HG03442 (cell line): Measurements from ENCODE around the gene FAM118A.
A peak's percentile ranks its signal among the peaks of the same experiment; 100 is the strongest.
"Not testable (repeated sequence)": the region's sequence is repeated elsewhere in the genome, so short reads cannot be mapped to it uniquely, and the experiment has no call there.

Experiments
- ATAC-seq: cut with Tn5 transposase; IDR thresholded peaks from one replicate; pipeline ENCODE4 v1.9.1; 2021; ENCODE audit warnings: mild to moderate bottlenecking, moderate library complexity; ENCODE audit not compliant: unreplicated experiment

The FAM118A gene

DNA sequence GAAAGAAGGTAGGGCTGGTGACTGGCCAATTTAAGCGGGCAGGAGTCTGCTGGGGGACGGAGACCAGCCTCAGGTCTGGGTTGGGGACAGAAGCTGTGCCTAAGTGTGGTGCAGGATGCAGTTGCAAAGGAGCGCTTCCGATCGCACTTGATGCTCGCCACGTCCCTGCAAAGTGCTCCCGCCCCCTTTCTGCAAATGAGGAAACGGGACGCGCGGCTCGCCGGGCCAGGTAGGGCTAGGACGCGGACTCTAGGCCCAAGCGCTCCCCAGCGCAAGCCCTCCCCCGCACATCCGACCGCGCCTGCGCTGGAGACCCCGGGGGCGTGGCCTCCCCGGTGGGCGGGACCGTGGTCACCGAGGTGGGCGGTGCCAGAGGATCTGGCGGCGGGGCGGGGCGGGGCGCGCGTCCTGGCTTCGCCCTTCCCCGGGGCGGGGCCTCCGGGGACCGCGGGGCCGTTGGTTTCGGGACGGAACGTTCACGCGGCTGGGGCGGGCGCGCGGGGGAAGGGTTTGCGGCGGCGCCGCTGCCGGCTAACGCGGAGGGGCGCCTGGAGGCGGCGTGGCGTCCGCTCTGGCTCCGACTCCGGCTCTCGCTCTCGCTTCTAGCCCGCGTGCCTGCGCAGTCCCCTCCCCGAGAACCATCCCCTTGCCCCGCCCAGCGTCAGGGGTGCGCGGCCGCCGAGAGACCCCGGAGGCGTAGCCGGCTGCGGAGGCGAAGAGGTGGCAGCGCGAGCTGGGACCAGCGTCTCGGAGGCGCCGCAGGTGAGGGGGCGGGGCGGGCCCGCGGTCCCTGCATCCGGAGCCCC, at the start of gene FAM118A:
Gene FAM118A, plus strand, starts transcription at position 513 of the 806 bp plus-strand sequence. CDS start 12,446 bp downstream, outside the sequence.
- peak; percentile 73 for ATAC-seq

DNA sequence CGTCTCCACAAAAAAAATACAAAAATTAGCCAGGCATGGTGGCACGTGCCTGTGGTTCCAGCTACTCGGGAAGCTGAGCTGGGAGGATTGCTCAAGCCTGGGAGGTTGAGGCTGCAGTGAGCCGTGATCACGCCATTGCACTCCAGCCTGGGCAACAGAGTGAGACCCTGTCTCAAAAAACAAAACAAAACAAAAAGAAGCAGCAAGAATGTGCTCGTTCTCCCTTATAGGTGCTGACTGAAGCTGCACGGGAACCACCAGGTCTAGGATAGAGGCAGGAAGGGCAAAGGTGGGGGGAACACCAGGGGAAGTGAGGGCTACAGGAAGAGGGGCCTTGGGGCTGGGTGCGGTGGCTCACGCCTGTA, 49.4 kb upstream of the FAM118A start:
- not testable (repeated sequence) for ATAC-seq

DNA sequence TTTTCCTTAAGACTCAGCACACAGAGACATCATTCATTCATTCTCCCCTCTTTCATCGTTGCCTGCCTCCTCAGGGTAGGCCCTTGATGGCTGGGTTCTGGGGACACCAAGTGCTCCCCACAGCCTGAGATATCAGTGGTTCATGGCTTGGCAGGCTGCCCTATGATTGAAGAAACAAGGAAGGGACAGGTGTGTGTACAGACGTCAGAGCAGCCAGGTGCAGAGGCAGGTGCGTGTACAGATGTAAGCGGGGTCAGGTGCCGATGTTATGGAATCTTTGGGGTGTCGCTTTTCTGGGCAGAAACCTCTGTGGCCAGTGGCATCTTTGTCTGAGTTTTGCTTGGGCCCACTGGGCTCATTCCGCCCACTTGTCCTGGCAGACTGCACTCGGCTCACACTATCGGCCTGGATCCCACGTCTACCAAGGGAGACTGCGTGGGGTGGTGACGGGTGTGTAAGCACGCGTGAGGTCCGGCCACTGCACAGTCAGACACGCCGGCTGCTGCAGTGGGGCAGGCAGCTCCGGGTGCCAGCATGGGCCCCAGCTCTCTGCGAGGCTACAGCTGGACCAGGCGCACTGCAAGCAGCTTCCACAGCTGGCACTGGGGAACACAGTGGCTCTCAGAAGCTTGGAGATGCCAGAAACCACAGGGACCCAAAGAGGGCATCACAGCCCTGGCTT, 48.2 kb upstream of the FAM118A start:
- ATAC-seq: no peak

DNA sequence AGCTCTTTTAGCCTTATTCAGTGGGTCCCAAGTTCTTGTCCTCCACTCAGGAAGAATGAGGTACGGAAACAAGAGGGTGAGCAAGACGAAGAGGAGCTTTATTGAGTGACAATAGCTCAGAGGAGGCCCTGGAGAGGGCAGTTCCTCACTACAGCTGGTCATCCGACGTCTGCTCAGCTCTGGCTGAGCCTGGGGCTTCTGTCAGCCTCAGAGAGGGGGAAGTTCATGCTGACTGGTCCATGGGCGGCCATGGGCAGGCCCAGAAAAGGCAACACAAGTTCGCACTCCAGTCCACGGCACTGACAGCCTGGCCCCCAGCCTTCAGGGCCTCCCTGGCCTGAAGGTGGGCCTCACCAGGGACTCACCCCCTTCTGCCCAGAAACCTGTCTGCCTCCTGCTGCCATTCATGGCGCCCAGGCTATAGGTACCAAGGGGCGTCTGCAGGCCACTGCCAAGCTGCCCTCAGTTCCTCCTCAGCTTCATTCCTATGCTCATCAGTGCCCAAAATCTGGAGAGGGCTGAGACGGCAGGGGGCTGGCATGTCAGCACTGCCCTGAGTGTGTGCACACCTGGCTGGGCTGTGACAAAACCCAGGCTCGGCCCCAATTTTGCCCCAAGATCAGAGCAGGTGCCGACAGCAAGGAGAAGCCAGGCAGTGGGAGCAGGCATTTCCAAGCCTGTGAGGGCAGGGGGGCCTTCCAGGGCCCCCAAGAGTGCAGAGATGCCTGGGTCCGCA, 47.4 kb upstream of the FAM118A start:
- ATAC-seq: no peak

DNA sequence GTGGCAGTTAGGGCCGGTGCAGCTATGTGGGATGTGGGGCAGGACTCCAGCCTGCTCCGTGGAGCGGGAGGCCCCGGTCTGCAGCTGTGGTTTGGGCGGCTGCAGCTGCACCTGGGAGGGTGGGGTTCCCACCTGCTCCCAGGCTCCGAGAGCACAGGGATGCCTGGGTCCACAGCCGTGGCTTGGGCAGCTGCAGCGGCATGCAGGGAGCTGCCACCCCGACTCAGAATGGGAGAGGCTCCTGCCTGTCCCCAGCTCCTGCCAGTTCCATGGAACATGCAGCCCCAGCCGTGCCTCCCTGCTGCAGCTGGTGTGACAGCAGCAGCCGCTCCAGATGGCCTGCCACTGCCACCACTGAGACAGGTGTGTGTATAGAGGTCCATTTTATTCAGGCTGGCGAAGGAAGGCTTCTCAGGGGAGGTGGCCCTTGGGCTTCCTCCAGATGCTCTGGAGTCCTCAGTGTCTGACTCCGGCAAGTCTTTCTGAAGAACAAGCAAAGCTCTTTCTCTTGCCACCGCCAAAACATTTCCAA, 46.7 kb upstream of the FAM118A start:
- no peak for ATAC-seq

DNA sequence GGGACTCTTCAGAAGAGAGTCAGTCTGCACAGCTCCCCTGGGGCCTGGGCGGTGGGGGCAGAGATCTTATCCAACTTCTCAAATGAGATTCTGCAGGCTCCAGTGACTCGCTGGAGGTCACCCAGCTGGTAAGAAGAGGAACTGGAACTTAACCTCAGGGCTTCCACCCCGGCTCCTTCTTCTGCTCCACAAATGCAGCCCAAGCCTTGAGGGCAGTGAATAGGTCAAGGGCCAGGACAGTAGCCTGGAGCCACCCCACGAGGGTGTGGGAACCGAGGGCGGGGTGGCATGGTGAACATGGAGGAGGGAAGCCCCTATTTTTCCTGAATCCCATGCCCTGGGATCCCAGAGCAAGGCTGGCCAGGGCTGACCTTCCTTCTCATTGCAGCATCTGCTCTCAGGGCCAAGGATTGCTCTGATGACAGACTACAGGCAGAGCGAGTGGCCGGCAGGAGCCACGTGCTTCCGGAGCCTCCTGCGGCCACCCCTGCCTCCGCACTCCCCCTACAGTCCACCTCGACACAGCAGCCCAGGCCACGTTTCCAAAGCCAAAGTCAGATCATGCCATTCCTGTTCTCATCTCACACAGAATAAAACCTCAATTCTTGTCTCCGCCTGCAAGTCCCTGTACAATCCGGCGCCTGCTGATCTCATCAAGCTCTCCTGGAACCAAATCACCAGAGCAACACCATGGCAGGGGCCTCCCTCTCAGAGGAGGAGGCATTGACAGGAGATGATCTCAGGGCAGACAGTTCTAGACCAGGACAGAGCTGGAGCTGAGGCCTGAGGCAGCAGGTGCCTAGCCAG, 46.1 kb upstream of the FAM118A start:
- ATAC-seq: peak; percentile 64

DNA sequence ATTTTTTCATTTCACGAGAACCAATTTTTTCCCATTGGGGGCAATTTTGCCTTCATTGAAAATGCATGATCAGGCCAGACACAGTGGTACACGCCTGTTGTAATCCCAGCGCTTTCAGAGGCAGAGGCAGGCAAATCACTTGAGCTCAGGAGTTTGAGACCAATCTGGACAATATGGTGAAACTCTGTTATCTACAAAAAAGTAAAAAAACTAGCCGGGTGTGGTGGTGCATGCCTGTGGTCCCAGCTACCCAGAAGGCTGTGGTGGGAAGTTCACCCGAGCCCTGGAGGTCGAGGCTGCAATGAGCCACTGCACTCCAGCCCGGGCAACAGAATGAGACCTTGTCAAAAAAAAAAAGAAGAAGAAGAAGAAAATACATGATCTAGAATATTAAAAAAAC, 44.2 kb upstream of the FAM118A start:
- ATAC-seq: no peak

DNA sequence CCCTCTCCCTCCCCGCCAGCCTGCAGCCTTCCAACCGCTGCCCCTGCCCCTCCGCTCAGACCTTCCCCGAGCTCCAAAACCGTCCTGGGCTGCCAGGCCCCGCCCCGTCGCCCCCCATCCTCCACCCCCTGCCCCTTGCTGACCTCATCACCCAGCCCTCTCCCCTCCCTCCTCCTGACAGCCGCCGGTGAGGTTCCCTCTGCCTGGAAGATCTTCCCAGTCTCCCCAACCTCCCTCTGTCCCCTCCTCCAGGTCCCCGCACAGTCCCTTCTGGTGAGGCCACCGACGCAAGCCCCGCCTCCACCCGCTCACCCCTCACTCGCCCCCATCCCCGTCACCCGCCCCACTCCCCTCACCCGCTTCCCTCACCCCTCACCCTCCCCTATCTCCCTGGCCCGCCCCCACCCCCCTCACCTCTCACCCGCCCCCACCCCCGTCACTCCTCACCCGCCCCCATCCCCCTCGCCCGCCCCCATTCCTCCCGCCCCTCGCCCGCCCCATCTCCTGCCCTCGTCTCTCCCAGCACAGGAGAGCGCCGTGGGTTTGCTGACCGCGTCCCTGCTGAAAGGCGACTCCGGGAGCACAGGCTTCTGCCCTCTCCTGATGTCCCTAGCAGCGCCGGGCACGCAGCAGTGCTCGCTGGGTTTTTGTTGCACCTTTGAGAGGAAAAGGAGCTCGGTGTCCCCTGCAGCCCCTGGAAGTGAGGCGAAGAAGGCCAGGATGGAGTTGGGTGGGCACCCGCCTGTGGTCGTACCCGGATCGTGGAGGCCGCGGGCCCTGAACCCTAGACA, 41.4 kb upstream of the FAM118A start:
- ATAC-seq: no peak

DNA sequence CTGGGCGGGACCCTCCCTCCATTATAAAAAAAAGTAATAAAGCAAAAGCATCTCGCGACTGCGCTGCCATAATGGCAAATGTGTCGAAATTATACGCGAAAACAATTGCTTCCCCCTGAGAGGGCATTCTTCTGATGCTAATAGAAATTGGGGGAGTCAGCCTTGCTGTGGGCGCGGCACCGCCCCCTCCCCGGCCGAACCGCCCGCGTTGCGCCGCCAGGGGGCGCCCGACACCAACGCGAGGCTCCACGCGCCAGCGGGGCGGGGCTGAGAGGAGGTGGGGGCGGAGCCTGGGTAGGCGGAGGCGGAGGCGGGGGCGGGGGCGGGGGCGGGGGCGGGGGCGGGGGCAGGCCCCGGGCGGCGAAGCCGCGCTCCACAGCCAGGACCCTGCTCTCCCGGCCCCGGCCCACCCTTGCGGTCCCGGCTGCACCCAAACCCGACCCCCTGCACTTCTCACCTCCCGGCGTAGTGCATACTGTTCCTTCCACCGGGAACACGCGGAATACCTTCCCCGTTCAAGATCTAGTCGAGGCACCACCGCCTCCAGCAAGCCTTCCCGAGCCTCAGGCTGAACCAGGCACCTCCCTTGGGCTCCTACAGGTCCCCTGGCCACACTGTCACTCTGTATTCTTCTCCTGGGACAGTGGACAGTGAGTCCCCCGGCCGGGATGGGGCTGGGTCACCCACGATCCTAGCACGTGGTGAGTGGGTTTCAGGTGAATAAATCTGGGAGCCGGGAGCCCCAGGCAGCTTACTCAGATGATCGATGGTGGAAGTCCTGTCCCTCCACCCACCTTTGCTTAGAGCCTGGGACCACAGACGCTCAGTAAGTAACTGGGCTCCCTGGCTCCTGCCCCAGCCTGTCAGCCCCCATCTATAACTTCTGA, 40.5 kb upstream of the FAM118A start:
- ATAC-seq: peak; percentile 46

DNA sequence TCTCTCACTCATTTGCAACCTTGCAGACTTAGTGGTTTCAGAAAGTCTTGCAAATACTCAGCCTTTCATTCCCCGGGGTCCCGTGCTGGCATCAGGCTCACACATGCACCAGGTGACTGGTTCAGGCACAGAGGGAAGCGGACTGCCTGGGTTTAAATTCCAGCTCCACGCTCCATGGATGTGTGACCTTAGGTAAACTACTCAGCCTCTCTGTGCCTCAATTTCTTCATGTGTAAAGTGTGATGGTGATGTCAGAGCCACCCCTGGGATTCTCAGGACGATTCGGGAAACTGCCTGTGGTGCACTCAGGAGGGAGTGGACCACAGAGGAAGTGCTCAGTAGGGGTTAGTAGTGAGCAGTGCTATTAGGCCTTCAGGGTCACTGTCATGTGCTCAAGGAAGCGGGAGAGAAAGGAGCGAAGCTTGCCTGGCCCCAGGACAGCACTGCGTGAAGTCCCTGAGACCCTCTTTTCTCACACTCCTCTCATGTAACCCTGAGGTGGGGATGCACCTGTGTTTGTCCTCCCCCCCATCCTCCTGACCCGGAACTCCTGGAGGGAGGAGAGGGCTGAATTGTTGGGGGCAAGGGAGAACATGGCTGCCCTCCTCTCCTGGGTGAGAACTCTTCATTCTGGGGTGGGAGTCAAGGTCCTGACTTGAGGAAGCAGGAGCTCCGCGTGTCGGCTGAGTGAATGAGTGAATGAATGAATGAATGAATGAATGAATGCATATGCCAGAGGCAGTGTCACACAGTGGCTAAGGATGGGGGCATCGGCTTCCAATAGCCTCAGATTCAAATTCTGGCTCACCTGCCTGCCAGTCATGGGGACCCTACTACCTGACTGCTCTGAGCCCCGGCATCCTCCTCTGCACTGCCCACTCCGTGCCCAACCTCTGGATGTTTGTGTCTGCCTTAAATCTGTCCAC, 39.4 kb upstream of the FAM118A start:
- ATAC-seq: no peak

DNA sequence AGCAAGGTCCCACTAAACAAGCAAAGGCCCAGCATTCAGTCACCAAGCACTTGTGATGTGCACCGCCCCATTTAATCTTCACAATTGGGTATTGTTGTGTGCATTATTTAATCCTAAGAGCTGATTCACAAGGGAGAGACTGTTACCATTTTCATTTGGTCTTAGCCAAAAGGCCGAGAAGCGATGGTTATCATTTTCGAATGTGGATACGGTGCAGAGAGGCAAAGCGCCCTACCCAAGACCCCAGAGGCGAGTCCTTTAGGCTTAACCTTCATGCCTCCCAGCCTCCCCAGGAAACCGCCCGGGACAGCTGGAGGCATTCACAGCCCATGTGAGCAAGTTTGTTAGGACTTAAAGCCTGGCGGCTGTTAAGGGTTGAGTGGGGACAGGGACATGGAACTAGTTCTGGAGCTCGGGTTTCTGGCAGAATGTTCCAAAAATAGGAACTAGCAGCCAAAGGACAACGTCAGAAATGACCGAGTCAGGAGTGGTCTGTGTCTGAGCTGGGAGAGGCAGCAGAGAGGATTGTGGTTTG, 38.0 kb upstream of the FAM118A start:
- ATAC-seq: no peak

DNA sequence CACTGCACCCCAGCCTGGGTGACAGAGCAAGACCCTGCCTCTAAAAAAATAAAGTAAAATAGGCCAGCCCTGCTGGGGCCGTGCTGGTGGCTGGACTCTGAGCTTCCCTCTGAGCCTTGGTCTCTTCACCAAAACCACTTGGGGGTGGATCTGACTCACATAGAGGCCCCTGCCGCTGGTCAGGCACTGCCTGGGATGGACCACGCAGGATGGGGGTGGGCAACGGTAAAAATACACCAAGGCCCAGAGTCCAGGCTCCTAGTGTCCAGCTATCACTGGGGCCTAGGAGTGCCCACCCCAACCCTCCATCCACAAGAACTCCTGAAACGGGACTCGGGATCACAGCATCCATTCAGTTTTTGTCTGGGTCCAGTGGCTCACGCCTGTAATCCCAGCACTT, 37.2 kb upstream of the FAM118A start:
- no peak for ATAC-seq

DNA sequence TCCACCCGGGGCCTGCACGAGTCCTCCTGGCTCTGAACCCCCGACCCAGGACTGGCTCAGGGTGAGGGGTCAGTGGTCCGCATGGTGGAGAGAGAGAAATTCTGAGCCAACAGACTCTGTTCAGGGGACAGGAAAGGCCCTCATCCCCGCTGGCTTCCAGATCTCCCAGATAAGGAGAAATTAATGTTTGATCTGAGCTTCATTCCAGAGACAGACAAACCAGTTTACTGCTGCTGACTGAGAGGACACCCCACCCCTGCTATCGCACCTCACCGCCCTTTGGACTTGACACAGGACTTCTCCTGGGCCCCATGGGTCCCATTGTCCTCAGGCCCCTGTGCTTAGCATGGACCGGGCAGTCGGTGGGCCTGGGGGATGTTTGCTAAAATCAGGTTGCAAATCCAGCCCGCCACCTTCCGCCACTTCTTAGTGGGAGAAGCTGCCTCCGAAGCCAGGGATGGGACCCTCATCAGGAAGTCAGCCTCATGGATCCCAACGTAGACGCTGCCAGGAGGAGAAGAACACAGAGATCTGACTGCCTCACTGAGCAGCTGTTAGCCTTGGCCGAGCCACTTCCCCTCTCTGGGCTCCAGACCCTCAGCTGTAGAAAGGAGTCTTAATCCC, 36.2 kb upstream of the FAM118A start:
- no peak for ATAC-seq

DNA sequence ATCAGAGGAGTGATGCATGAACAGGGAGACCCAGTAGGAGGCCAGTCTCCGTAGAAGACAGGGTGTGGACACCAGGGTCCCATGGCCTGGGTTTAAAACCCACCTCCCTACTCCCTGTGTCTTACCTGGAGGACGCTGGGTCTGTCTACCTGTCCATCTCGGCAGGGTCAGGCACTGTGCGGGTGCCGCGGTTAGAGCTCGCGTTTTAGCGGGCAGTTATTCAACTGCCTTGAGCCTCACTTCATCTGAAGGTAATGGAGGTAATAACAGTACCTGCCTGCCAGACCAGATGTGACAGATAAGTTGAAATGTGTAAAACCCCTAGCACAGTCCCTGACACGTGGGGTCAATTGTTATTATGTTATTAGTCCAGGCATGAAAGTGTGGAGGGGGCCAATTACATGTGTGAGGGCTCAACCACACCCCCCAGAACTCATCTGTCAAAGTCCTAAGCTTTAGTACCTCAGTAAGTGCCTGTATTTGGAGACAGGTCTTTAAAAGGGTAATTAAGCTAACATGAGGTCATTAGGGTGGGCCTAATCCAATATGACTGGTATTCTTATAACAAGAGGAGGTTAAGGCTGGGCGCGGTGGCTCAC, 33.1 kb upstream of the FAM118A start:
- ATAC-seq: no peak

DNA sequence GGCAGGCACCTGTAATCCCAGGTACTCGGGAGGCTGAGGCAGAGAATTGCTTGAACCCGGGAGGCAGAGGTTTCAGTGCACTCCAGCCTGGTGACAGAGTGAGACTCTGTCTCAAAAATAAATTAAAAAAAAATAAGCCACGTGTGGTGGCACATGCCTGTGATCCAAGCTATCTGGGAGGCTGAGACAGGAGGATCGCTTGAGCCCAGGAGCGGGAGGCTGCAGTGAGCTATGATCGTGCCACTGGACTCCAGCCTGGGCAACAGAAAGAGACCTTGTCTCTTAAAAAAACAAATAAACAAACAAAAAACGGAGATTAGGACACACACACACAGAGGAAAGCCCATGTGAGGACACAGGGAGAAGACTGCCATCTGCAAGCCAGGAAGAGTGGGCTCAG, 32.0 kb upstream of the FAM118A start:
- not testable (repeated sequence) for ATAC-seq

DNA sequence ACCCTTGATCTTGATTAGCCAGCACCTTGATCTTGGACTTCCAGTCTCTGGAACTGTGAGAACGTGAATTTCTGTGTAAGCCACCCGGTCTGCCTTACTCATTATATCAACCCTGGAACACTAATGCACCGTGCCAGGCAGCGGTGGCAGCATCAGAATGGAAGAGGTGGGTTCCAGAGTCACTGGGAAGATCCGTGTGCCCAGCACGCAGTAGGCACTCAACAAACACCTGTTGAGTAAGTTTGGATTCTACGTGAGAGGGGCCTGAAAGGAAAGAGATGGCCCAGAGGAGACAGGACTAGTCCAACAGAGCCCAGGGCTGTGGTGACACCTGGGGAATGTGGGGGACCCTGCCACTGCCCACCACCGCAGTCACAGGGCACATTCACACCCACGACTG, 31.6 kb upstream of the FAM118A start:
- no peak for ATAC-seq

DNA sequence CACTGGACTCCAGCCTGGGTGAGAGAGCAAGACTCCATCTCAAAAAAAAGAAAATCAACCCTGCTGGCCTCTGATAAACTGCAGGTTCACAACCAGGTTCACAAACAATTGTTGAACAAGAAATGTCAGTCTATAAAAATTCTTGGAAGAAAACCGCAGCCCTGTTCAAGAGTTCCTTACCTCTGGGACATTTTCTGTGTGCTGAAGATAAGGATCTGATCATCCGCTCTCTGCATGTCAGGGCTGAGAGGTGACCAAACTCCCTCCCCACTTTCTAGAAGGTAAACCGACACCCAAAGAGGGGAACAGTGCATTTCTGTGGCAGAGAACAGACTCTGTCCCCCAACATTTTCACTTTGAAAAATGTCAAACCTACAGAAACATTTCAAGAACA, 29.1 kb upstream of the FAM118A start:
- ATAC-seq: no peak
